Measurements from ENCODE around the gene NFIC.

Gene NFIC

GRCh38 chr19:3405261-3405653 is 38.9 kb downstream of the NFIC start:
- Histone ChIP-seq H3K9me3 (ENCODE audit: insufficient read depth, low read length, severe bottlenecking) (no peaks in the 10 kb centered on the region), H3K9ac (ENCODE audit: low read depth, low read length) (no peak overlapping the region), H4K20me1 (ENCODE audit: insufficient read depth, low read length) (peaks cover 27% of the 10 kb centered on the region)

GRCh38 chr19:3406571-3407111 is 40.3 kb downstream of the NFIC start:
- ATAC-seq (ENCODE audit: insufficient read depth, low read depth) (no peak), DNase-seq (no peak)
- Histone ChIP-seq H3K79me2 (ENCODE audit: insufficient read depth, low read length) (peaks cover 48% of the 10 kb centered on the region), H3K36me3 (ENCODE audit: insufficient read depth, low read length) (peaks cover 15% of the 10 kb centered on the region), H2AFZ (ENCODE audit: low read depth, low read length) (no peak overlapping the region), H3K9me3 (ENCODE audit: insufficient read depth, low read length, severe bottlenecking) (no peaks in the 10 kb centered on the region), H3K9ac (ENCODE audit: low read depth, low read length) (no peak overlapping the region), H3K4me2 (ENCODE audit: insufficient read depth, low read length) (no peak overlapping the region), H3K27ac (ENCODE audit: low read length) (no peak overlapping the region), H3K4me3 (ENCODE audit: low read depth in 1 of 2, low read length in 2 of 2) (no peak overlapping the region), H4K20me1 (ENCODE audit: insufficient read depth, low read length) (peaks cover 25% of the 10 kb centered on the region), H3K4me1 (ENCODE audit: insufficient read depth, low read length) (no peaks in the 10 kb centered on the region), H3K27me3 (ENCODE audit: insufficient read depth, low read length, poor library complexity) (no peaks in the 10 kb centered on the region)
- no peak for TF ChIP-seq EZH2 (IDR thresholded peaks at IDR 0.05; ENCODE audit: borderline replicate concordance, low read depth, low read length, severe bottlenecking)
- no peak for TF ChIP-seq CTCF (IDR thresholded peaks at IDR 0.05; ENCODE audit: borderline replicate concordance, extremely low read depth, low read length, poor library complexity, severe bottlenecking)

More at GRCh38 chr19:3405261-3405653, 38.9 kb downstream of the NFIC start:
- H3K36me3 ChIP-seq (ENCODE audit: insufficient read depth, low read length): peaks cover 12% of the 10 kb centered on the region
- H3K4me1 ChIP-seq (ENCODE audit: insufficient read depth, low read length): no peaks in the 10 kb centered on the region
- DNase-seq (no peak), ATAC-seq (ENCODE audit: insufficient read depth, low read depth) (no peak)
- TF ChIP-seq CTCF (IDR thresholded peaks at IDR 0.05; ENCODE audit: borderline replicate concordance, extremely low read depth, low read length, poor library complexity, severe bottlenecking): no peak
- no peak for TF ChIP-seq EZH2 (IDR thresholded peaks at IDR 0.05; ENCODE audit: borderline replicate concordance, low read depth, low read length, severe bottlenecking)
- no peak overlapping the region for H3K27ac ChIP-seq (ENCODE audit: low read length)
- H3K4me2 ChIP-seq (ENCODE audit: insufficient read depth, low read length): no peak overlapping the region
- H3K79me2 ChIP-seq (ENCODE audit: insufficient read depth, low read length): peaks cover 49% of the 10 kb centered on the region
- H3K4me3 ChIP-seq (ENCODE audit: low read depth in 1 of 2, low read length in 2 of 2): no peak overlapping the region
- no peaks in the 10 kb centered on the region for H3K27me3 ChIP-seq (ENCODE audit: insufficient read depth, low read length, poor library complexity)
- no peak overlapping the region for H2AFZ ChIP-seq (ENCODE audit: low read depth, low read length)

GRCh38 chr19:3407556-3408516 is 41.5 kb downstream of the NFIC start:
- ATAC-seq (ENCODE audit: insufficient read depth, low read depth) (no peak), DNase-seq (no peak)
- H3K4me1 ChIP-seq (ENCODE audit: insufficient read depth, low read length): no peaks in the 10 kb centered on the region
- no peak overlapping the region for H3K9ac ChIP-seq (ENCODE audit: low read depth, low read length)
- H3K9me3 ChIP-seq (ENCODE audit: insufficient read depth, low read length, severe bottlenecking): no peaks in the 10 kb centered on the region
- no peak overlapping the region for H3K27ac ChIP-seq (ENCODE audit: low read length)
- H3K4me2 ChIP-seq (ENCODE audit: insufficient read depth, low read length): no peak overlapping the region
- H3K4me3 ChIP-seq (ENCODE audit: low read depth in 1 of 2, low read length in 2 of 2): no peak overlapping the region
- TF ChIP-seq EZH2 (IDR thresholded peaks at IDR 0.05; ENCODE audit: borderline replicate concordance, low read depth, low read length, severe bottlenecking): no peak
- no peak for TF ChIP-seq CTCF (IDR thresholded peaks at IDR 0.05; ENCODE audit: borderline replicate concordance, extremely low read depth, low read length, poor library complexity, severe bottlenecking)
- H3K36me3 ChIP-seq (ENCODE audit: insufficient read depth, low read length): peaks cover 18% of the 10 kb centered on the region
- no peak overlapping the region for H2AFZ ChIP-seq (ENCODE audit: low read depth, low read length)
- H4K20me1 ChIP-seq (ENCODE audit: insufficient read depth, low read length): peaks cover 20% of the 10 kb centered on the region; the same call in 1 of the 2 replicates
- peaks cover 39% of the 10 kb centered on the region for H3K79me2 ChIP-seq (ENCODE audit: insufficient read depth, low read length)
- H3K27me3 ChIP-seq (ENCODE audit: insufficient read depth, low read length, poor library complexity): no peaks in the 10 kb centered on the region

Data from DND-41 (cell line).